Measurements from ENCODE around the gene PUSL1. TPM values are rescaled to one million over a fixed set of nuclear protein-coding genes. Genes with fewer than 3 reads are reported as not detected.

The PUSL1 gene
- polyA plus RNA-seq, 3 donors: 8.8 to 11.7 (median 11.2) TPM

DNA sequence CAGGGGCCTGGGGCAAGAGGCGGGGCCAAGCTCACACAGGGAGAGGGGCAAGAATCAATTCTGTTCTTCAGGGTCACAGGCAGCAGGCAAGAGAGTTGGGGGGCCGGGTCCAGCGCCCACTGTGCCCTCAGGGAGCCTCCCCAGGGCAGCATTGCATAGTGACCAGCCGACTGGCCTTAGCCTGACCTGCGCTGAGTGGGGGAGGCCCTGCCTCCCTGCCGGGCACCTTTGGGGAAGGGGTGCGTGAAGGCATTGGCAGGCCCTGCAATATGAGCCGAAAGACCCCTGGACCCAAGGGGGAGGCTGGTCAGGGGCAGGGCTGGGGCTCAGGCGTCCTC, 16.0 kb upstream of the PUSL1 start:
- no peak for DNase-seq

DNA sequence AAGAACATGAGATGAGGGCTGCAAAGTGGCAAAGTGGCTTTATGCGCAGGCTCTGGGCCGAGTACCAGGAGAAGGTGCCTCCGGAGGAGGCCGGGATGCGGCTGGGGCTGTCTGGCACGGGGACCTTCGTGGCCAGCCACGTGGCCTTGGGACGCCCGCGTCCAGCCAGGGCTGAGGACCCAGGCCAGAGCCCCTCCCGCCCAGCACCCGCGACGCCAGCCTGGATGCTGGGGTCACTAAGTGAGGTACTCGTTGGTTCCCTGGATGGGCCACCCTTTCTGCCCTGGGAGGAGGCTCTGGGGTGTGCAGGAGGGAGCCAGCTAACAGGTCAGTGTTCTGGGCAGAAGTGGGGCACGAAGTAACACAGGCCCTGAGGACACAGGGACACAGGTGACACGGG, 15.5 kb upstream of the PUSL1 start:
- no peak for DNase-seq

DNA sequence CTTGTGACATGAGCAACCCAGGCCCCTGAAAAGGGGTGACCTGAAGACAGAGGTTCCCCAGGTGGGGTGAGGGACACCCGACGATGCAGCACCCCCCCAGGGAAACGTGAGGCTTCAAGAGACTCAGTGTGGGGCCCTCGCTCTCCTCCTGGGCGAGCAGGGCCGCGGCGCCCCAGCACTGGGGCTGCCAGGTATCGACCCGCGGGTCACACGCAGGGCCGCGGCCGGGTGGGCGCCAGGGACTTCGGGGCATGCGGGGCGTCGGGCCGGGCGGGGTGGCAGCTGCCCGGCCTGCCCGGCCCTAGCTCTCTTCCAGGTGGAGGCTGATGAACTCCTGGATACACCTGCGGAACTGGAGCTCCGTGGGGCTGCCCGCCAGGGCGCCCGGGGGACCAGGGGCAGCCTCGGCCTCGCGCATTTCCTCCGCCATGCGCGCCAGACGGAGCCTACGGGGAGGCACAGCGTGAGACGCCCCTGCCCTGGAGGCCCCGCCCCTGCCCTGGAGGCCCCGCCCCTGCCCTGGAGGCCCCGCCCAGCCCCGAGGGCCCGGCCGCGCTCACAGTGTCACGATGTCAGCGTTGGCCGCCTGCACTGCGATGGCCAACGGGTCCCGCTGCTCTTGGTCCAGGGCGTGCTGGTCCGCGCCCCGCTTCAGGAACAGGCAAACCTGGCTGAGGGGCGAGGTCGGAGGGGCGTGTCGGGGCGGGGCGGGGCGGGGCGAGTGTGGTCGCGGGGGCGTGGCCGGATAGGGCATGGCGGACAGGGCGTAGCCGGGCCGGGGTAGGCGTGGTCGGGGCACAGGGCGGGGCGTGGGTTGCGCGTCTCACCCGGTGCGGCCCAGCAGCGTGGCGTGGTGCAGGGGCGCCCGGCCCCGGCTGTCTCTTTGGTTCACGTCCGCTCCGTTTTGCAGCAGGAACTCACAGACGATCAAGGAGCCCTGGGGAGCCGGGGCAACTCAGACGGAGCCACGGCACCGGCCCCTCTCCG, 14.8 kb upstream of the PUSL1 start:
- no peak for DNase-seq

DNA sequence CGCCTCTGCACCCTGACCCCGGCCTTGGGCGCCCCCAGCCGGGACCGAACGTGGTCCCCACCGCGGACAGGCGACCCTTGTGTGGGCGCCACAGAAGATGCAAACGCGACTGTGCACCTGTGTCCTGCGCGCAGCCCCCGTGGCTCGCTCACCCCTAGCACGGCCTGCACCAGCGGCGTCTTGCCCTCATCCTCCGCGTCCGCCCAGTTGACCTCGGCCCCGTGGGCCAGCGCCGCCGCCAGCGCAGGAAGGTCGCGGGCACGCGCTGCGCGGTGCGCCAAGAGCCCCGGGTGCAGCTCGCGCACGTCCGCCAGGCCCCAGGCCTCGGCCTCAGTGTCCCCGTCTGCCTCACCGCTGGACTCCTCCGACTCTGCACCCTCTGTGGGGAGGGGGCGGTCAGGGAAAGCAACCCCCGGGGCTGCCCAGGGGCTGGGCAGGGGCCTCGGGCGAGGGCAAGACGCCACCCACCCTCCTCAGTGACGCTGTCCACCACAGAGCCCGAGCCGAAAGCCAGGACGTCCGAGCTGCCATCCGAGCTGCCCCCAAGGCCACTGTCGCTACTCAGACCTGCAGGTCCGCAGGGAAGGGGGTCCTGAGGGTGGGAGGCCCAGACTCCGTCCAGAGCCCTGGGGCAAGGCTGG, 14.0 kb upstream of the PUSL1 start:
- DNase-seq: no peak

DNA sequence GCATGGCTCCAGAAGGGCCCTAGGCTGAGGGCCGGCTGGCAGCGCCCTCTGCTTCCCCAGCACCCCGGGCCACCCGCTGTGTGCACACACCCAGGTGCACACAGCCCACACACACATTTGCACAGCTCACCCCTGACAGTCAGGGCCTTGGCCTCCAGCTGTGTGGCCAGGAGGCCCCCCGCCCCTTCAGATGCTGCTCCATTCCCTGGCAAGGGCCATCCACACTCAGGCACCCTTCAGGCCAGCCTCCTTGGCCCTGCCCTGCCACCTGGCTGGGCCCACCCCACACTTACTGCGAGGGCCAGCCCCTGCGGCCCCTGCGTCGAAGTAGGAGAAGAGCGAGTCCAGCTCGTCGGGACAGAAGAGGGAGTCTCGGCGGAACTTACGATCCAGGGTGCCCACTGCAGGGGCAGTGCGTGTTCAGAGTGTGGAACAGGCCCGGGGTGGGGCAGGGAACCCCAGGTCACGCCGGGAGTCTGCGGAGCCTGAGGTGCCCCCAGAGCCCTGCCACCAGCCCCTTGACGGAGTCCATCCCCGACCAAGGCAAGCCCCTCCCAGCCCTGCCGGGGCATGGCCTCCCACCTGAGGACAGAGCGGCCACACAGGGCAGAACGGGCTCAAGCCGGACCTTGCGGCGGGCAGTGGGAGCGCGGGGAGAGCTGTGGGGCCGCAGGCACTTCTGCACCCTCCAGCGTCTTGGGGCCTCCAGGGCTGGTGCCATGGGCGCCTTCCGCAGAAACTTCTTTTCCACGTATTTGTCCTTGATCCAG, 13.1 kb upstream of the PUSL1 start:
- no peak for DNase-seq

DNA sequence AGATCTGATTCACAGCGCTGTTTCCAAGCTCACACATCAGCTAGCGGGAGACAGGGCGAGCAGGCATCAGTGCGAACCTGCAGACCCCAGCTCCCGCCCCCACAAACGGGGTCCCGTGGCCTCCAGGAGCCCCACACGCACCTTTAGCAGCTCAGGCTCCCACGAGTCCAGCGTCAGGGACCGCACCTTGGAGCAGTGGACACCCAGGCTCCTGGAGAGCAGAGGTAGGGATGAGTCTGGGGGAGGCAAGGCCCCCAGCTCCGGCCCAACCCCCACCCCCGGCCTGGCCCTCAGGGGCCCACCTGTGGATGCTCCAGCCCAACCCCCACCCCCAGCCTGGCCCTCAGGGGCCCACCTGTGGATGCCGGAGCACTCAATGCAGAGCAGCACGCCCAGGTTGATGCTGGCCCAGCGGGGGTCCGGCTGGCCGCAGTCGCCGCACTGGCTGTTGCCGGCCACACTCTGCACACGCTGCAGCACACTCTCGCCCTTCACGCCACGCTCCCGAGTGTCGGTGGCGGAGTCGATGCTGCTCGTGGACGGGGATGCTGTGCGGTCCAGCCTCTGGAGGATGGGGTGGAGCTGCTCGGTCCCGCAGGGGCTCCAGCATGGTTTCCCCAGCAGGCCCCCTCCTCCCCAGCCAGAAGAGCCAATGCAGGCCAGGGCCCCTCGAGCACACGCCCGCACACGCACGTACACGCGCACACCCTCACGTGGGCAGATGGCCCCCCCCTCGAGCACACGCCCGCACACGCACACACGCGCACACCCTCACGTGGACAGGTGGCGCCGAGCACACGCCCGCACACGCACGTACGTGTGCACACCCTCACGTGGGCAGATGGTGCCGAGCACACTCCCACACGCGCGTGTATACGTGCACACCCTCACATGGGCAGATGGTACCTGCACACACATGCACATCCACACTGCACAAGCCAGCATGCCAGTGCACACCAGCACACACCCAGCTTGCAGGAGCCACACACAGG, 12.0 kb upstream of the PUSL1 start:
- no peak for DNase-seq

DNA sequence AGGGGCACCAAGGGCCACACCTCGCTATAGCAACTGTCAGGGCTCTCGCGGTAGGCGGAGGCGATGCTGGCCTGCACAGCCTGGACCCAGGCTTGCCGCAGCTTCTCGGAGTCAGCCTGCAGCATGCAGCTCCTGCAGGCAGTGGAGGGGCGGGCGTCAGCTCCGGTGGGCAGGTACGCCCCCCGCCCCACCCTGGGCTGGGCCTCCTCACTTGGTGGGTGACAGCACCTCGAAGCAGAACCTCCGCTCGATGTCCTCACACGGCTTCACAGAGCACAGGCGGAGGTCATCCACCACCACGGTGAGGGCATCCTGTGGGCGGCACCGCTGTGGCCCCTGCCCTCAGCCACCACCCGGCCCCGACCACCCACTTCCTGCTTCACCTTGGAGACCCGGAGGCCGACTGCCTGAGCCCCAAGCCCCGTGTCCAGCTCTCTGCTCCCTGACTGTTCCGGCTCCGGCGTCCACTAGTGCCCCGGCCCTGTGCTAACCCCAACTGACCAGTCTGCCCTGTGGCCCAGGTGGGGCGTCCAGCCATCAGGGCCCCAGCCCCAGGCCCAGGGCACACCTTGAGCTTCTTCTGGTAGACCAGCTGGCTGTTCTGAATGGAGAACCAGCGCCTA, 10.5 kb upstream of the PUSL1 start:
- DNase-seq: no peak

DNA sequence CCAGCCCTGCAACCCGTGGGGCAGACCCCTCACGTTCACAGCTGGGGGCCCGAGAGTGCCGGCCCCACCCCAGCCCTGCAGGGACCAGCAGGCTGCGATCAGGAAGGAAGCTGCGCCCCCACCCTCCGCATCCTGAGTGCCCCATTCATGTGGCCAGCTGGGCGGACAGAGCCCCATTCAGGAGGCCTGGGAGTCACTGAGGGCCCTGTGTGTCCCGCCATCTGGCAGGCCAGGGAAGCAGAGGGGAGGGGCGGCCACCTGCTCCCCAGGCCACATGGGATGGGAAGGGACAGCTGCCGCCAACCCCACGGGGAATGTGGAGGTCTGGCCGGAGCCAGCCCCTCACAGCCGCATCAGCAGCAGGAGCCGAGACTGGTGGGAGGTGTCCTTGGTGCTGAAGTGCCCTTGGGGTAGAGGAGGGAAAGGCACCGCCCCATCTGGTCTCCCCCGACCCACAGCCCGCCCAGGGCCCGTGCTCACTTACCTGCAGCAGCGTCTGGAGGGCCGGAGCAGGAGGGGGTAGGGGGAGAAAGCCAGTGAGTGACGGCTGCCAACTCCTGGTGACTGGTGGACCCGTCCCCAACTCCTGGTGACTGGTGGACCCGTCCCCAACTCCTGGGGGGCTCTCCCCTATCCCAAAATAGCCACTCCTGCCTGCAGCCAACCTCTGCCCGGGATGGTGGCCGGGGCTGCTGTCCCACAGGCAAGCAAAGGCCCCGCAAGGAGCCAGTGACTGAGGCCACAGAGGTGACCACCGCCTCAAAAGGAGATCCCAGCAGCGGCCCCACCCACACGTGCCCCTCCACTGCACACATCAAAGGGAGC, 9.3 kb upstream of the PUSL1 start:
- peak; percentile 54 for DNase-seq

DNA sequence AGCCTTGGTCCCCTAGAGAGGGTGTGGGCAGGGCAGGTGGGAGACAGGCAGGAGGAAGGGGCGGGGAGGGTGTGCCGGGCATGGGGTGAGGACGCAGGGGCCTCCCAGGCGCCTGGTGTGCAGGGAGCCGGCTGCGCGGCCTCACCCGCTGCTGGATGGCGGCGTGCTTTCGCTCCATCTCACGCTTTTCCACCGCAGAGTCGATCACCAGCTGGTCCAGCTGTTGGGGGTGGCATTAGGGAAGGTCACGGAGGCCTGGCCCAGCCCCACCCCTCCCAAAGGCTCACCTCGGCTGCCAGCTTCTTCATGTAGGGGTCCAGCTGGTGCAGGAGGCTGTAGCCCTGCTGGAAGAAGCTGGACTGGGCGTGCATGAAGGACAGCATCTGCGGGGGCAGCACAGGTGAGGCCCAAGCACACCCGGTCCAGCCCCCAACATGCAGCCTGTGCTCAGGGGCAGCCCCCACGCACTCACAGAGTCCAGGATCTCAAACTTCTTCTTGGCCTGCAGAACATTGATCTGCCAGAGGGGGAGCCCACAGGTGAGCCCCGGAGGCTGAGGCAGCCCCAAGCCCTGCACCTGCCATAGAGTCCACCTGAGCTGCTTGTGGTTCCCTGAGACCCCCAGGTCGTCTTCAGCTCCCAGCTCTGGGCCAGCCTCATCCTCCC, 8.6 kb upstream of the PUSL1 start:
- DNase-seq: no peak

DNA sequence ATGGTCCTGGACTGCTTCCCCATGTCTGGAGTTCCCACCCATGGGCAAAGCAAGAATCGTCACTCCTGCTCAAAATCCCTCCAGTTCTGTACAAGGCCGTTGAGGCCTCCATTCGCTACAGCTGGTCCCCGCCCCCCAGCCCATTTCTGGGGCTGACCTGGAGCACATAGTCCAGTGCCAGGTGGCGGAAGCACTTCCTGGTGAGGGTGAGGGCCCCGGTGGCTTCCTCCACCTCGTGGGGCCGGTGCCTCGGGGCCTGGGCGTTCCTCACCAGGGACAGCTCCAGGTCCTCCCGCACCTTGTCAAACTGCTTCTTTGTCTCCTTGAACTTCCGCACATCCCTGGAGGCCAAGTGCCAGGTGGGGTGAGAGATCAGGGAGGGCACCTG, 8.1 kb upstream of the PUSL1 start:
- no peak for DNase-seq

DNA sequence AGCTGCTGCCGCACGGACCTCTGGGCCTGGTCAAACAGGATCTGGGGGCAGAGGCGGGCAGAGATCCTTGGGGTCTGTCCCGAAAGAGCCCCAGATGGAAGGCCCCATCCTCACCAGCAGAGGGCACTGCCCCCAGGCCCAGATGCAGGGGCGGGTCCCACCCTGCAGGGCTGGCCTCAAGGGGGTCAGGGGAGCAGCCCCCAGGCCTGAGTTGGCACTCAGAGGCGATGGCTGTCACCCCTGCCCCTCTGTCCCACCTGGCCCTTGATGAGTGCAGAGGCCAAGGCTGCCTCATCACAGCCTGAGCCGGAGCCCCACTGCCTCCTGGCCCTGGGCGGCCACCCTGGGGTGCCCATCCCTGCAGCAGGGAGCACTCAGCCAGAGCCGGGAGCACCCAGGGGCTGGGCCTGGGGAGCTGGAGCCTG, 6.4 kb upstream of the PUSL1 start:
- DNase-seq: no peak

DNA sequence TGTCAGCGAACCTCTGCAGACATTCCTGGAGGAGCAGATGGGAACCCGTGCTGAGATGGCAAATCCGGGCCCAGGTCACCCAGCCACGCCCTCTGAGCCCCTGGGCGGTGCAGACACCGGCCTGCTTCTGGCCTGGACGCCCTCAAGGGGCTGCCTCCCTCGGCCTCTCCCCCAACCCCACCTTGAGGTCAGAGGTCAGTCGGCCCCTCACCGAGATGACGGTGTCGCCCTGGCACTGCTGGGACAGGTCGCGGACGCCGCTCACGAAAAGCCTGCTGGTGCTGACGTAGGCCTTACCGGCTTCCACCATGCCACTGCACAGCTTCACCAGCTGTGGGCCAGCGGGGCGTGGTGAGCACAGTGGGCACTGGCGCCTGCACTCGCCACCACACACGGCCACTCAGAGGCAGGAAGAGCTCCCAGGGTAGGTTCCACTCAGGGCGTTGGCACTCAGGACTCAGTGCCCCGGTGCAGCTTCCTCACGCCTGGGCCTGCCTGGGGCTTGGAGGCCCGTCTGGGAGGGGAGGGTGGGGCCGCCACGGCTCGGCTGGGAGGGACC, 5.4 kb upstream of the PUSL1 start:
- no peak for DNase-seq

DNA sequence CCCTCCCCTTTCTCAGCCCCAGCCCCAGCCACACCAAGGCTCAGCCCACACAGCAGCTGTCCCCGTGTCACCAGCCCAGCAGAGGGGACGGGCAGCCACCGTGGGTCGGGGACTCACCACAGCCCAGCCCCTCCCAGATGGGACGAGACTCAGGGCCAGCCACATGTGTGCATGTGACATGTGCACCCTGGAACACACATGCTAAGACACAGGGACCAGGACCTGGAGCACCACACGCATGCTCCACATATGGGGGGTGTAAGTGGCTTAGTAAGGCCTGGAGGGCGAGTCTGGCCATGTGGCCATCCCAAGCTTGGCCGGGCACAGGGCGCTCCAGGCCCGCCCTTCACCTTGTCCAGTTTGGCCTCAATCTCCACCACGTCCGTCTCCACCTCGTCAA, 4.7 kb upstream of the PUSL1 start:
- DNase-seq: no peak

DNA sequence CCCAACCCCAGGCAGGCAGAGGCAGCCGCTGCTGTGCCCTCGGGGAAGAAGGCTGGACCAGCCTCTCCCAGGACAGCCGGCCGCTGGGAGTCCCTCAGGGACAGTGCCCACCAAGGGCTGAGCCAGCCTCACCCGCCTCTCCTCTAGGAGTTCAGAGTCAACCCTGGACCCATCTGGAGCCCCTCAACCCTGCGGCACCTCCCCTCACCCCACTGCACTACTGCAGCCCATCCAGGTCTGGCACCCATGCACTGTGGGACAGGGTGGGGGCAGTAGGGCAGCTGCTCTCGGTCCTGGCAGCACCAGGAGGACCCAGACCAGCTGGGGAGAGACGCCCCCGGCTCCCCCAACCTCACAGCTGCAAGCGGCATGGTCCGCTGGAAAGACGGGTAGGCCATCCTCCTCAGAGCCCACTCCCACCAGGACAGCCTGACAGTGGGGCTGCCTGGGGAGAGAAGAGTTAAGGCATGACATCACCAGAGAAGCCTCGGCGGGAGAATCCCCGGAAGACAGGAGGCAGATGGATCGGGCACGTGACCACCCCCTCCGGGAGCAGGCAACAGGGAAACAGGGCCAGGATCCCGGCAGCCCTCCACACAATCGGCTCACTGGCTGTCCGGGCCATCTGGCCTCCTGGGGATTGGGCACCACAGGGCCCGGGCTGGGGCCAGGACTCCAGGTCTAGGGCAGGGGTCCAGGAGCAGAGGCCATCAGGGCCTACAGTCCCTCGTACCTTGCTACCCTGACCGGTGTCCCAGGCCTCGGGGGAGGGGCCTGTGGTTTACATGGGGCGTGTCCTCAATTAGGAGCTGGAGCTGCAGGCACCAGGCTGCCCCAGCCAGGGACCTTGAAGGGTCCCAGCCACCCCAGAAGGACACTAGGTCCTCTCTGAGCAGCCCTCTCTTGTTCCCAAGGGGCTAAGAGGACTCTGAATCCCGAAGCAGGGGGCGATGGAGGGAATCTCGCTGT, 3.8 kb upstream of the PUSL1 start:
- DNase-seq: peak; percentile 74

DNA sequence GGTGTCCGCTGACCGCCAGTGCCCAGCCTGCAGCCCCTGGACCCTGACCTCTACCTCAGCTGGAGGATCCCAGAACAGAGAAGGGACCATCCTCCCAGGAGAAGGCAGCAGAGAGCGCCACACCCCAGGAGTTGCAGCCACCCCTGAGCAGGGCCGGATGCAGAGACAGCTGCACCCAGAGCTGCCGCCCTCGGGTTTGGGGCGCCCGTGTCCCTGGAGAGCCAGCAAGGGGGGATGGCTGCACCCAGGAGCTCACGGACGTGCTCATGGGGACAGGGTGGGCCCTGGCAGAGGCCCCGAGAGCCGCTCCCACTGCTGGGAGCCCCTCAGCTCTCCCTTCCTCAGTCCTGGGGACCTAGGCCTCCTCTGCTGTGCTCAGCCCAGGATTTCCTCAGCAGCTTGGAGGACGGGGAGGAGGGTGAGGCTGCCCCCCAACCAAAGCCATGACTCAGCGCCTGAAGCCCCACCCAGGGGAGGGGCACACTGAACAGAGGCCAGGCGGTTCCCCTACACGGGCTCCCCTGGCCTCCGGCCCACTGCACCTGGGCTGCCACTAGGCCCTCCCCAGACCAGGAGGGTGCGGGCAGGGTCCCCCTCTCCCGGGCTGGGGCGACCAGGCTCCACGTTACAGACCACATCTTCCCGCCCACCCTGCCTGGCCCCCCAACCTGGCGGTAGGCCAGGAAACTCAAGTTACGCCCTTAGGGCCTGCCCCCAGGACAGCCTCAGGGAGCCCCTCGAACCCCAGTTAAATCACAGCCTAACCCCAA, 2.9 kb upstream of the PUSL1 start:
- DNase-seq: no peak

DNA sequence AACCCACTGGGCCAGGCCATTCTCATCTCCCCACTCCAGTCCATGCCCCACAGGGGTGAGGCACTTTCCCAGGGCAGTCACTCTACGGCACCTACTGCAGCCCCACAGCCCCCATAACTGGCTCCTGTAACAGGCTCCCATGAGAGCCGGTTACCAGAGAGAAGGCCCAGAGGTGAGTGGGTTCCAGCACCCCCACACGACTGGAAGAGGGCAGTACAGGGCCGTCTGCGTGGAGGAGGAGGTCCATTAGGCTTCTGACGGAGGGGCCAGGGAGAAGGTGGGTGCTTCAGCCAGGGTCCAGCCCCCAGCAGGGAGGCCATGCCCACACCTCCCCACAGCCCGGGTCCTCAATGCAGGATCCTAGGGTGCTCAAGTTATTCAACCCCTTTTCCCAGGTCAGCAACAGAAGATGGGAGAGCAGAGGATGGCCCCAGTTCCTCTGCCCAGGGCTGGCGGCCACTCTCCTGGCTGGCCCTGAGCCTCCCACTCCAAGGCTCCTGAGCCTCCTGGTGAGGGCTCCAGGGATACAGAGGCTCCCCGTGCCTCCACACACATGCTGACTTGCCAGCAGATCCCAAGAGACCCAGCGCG, 2.2 kb upstream of the PUSL1 start:
- no peak for DNase-seq
